ENCODE measurements around the gene DOCK2. TPM values are rescaled to one million over a fixed set of nuclear protein-coding genes. Genes with fewer than 3 reads are reported as not detected.

Gene DOCK2
- total RNA-seq, 1 experiment from 2014 or later: 0.26 TPM

DNA sequence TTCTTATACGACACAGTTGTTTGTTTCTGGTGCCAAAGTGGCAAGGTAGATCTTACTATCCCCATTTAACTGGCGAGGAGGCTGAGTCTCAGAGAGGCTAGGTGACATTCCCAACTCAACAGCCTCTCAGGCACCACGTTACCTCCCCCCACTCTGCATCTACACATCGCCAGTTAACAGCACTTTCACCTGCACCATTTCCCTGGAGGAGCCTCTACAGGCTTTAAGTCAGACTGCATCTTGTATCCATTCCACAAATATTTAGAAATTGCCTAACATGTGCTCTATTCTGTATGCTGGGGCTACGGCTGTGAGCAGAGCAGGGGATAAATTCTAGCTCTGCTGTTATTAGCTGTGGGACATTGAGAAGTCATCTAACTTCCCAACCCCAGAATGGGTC is 174.6 kb downstream of the DOCK2 start:
- ATAC-seq (no peak), DNase-seq (no peak)
- Histone ChIP-seq H2AFZ (ENCODE audit: low read length) (no peak overlapping the region), H3K9me3 (ENCODE audit: low read length) (no peaks in the 10 kb centered on the region), H3K9me2 (replicated peaks; ENCODE audit: low read length) (no peaks in the 10 kb centered on the region), H4K20me1 (ENCODE audit: low read length) (no peaks in the 10 kb centered on the region), H3K27ac (ENCODE audit: low read length) (no peak overlapping the region), H3K4me2 (ENCODE audit: low read length) (no peak overlapping the region), H3K9ac (ENCODE audit: low read length) (no peak overlapping the region), H3K27me3 (ENCODE audit: low read length) (no peaks in the 10 kb centered on the region), H3K4me3 (ENCODE audit: low read length) (no peak overlapping the region), H3K79me2 (ENCODE audit: low read length) (no peaks in the 10 kb centered on the region), H3K36me3 (ENCODE audit: low read depth, low read length) (no peaks in the 10 kb centered on the region), H3F3A (ENCODE audit: low read length, unreplicated experiment) (no peaks in the 10 kb centered on the region), H3K4me1 (ENCODE audit: insufficient read depth, low read length) (no peaks in the 10 kb centered on the region)
- TF ChIP-seq, protein P1, sequence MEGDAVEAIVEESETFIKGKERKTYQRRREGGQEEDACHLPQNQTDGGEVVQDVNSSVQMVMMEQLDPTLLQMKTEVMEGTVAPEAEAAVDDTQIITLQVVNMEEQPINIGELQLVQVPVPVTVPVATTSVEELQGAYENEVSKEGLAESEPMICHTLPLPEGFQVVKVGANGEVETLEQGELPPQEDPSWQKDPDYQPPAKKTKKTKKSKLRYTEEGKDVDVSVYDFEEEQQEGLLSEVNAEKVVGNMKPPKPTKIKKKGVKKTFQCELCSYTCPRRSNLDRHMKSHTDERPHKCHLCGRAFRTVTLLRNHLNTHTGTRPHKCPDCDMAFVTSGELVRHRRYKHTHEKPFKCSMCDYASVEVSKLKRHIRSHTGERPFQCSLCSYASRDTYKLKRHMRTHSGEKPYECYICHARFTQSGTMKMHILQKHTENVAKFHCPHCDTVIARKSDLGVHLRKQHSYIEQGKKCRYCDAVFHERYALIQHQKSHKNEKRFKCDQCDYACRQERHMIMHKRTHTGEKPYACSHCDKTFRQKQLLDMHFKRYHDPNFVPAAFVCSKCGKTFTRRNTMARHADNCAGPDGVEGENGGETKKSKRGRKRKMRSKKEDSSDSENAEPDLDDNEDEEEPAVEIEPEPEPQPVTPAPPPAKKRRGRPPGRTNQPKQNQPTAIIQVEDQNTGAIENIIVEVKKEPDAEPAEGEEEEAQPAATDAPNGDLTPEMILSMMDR (conservative IDR thresholded peaks at IDR 0.05; ENCODE audit: low read depth, low read length): no peak
- TF ChIP-seq EZH2 (IDR thresholded peaks at IDR 0.05; ENCODE audit: low read length, unreplicated experiment): no peak
- TF ChIP-seq EZH2phosphoT487 (IDR thresholded peaks at IDR 0.05; ENCODE audit: borderline replicate concordance, low read length): no peak
- no TSS peak for BruUV-seq (replicated peaks)
- intact Hi-C loops (cut with micrococcal nuclease): no loop called here
- CTCF ChIA-PET: no interaction called here
- POLR2A ChIA-PET (ENCODE audit: unreplicated experiment): no interaction called here

- no peaks in the 10 kb centered on the region for H3K9me3 ChIP-seq (ENCODE audit: low read length)
- BruUV-seq (replicated peaks): no TSS peak
- no peaks in the 10 kb centered on the region for H3K79me2 ChIP-seq (ENCODE audit: low read length)
- no peaks in the 10 kb centered on the region for H3K36me3 ChIP-seq (ENCODE audit: low read depth, low read length)
- H3K27me3 ChIP-seq (ENCODE audit: low read length): no peaks in the 10 kb centered on the region
- no peak overlapping the region for H3K9ac ChIP-seq (ENCODE audit: low read length)
- ChIA-PET POLR2A (ENCODE audit: unreplicated experiment) (no interaction called here), CTCF (no interaction called here)
- no peak overlapping the region for H3K4me2 ChIP-seq (ENCODE audit: low read length)
- DNase-seq (no peak), ATAC-seq (no peak)
- H3K27ac ChIP-seq (ENCODE audit: low read length): no peak overlapping the region
- H4K20me1 ChIP-seq (ENCODE audit: low read length): no peaks in the 10 kb centered on the region
- H3F3A ChIP-seq (ENCODE audit: low read length, unreplicated experiment): no peaks in the 10 kb centered on the region
- no peak overlapping the region for H2AFZ ChIP-seq (ENCODE audit: low read length)
- H3K9me2 ChIP-seq (replicated peaks; ENCODE audit: low read length): no peaks in the 10 kb centered on the region
- TF ChIP-seq EZH2 (IDR thresholded peaks at IDR 0.05; ENCODE audit: low read length, unreplicated experiment): no peak
- TF ChIP-seq, protein P1 (conservative IDR thresholded peaks at IDR 0.05; ENCODE audit: low read depth, low read length): no peak
- no peaks in the 10 kb centered on the region for H3K4me1 ChIP-seq (ENCODE audit: insufficient read depth, low read length)
- intact Hi-C loops (cut with micrococcal nuclease): no loop called here
- no peak overlapping the region for H3K4me3 ChIP-seq (ENCODE audit: low read length)
Measured at GRCh38 chr5:169812786-169813185, 175.7 kb downstream of the DOCK2 start.

GRCh38 chr5:169814045-169814444 is 177.0 kb downstream of the DOCK2 start:
- H3K27ac ChIP-seq (ENCODE audit: low read length): no peak overlapping the region
- no peaks in the 10 kb centered on the region for H3F3A ChIP-seq (ENCODE audit: low read length, unreplicated experiment)
- TF ChIP-seq EZH2 (IDR thresholded peaks at IDR 0.05; ENCODE audit: low read length, unreplicated experiment) (no peak), EZH2phosphoT487 (IDR thresholded peaks at IDR 0.05; ENCODE audit: borderline replicate concordance, low read length) (no peak)
- TF ChIP-seq, protein P1 (conservative IDR thresholded peaks at IDR 0.05; ENCODE audit: low read depth, low read length): no peak
- H3K36me3 ChIP-seq (ENCODE audit: low read depth, low read length): no peaks in the 10 kb centered on the region
- no peaks in the 10 kb centered on the region for H3K79me2 ChIP-seq (ENCODE audit: low read length)
- no peak overlapping the region for H3K4me3 ChIP-seq (ENCODE audit: low read length)
- no peaks in the 10 kb centered on the region for H3K4me1 ChIP-seq (ENCODE audit: insufficient read depth, low read length)
- no peaks in the 10 kb centered on the region for H3K9me2 ChIP-seq (replicated peaks; ENCODE audit: low read length)
- H4K20me1 ChIP-seq (ENCODE audit: low read length): no peaks in the 10 kb centered on the region
- BruUV-seq (replicated peaks): no TSS peak
- POLR2A ChIA-PET (ENCODE audit: unreplicated experiment): no interaction called here
- DNase-seq (no peak), ATAC-seq (no peak)
- H3K9ac ChIP-seq (ENCODE audit: low read length): no peak overlapping the region
- intact Hi-C loops (cut with micrococcal nuclease): no loop called here
- no peak overlapping the region for H3K4me2 ChIP-seq (ENCODE audit: low read length)
- CTCF ChIA-PET: interaction anchor here (0.6 kb wide), 1 partner anchor 1545 kb away, joined by 3 read pairs; no protein-coding TSS in a partner anchor
- H3K9me3 ChIP-seq (ENCODE audit: low read length): no peaks in the 10 kb centered on the region
- H2AFZ ChIP-seq (ENCODE audit: low read length): no peak overlapping the region
- no peaks in the 10 kb centered on the region for H3K27me3 ChIP-seq (ENCODE audit: low read length)

Measured in PC-3 (cell line).